Measurements from ENCODE around the gene IL2RA.

DNA sequence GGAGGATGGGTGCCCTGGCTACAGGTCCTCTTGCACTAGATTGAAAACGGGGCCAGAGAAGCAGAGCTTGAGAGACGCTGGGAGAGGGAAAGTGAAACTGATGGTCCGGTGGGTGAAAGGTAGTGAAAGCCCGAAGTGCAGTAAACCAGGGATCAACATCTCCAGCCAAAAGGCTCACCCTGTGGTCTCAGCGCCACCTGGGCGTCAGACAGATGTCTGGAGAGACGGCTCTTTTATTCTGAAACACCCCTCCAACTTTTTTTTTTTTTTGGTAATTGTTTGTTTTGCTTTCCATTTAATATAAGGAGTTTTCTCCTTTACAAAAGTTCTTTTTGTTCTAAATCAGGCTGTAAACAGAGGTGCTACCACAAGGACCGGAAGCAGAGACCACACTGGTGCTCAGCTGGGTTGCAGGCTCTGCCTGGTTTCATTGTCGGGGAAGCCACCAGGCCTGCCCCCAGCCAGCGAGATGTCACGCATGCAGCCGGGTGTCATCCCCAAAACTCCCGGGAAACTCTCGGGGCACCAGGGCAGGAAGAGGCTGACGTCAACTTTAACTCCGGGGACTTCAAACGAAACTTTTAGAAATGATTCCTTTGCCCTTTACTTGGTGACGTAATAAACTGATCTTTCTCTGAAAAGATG is 11.2 kb downstream of the IL2RA start:
- no peak for TF ChIP-seq POLR2A (IDR thresholded peaks at IDR 0.05)
- TF ChIP-seq, protein P1, sequence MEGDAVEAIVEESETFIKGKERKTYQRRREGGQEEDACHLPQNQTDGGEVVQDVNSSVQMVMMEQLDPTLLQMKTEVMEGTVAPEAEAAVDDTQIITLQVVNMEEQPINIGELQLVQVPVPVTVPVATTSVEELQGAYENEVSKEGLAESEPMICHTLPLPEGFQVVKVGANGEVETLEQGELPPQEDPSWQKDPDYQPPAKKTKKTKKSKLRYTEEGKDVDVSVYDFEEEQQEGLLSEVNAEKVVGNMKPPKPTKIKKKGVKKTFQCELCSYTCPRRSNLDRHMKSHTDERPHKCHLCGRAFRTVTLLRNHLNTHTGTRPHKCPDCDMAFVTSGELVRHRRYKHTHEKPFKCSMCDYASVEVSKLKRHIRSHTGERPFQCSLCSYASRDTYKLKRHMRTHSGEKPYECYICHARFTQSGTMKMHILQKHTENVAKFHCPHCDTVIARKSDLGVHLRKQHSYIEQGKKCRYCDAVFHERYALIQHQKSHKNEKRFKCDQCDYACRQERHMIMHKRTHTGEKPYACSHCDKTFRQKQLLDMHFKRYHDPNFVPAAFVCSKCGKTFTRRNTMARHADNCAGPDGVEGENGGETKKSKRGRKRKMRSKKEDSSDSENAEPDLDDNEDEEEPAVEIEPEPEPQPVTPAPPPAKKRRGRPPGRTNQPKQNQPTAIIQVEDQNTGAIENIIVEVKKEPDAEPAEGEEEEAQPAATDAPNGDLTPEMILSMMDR (IDR thresholded peaks at IDR 0.05): peak in 3 of 5 experiments; percentile 12 to 41 (median 30)
